Caco-2 (cell line): ENCODE results near the gene PLEKHG4B. TPM values are rescaled to one million over a fixed set of nuclear protein-coding genes. Genes with fewer than 3 reads are reported as not detected.

ENCODE experiments used
- BruUV-seq: library from RNA; stranded (reverse); fragments of 400-500 nt; replicated peaks from 2 replicates; lab custom pipeline; 2021; lab: Mats Ljungman, UMichigan
- CTCF ChIA-PET: fragments of 300-600 bp; sonication (Branson Sonifier 250); formaldehyde crosslinking; loops from one replicate; lab custom pipeline; 2022; ENCODE audit warnings: antibody characterized with exemption; lab: Charles Lee
- POLR2A ChIA-PET: fragments of 300-600 bp; sonication (Branson Sonifier 250); formaldehyde crosslinking; loops from one replicate; lab custom pipeline; 2022; ENCODE audit warnings: antibody characterized with exemption; lab: Charles Lee
- DNase-seq, 2 experiments: peaks; one replicate each; pipeline versions ENCODE4 v3.0.0 to v3.0.0-alpha.2; 2020 to 2022
- H3K27me3 ChIP-seq: replicated peaks from 2 replicates; pipeline ENCODE4 v1.6.0; 2011; ENCODE audit warnings: low read length; ENCODE audit not compliant: control insufficient read depth, insufficient read depth
- H3K36me3 ChIP-seq: 2 replicates; pipeline ENCODE4 v1.5.1; 2011; ENCODE audit warnings: low read length; ENCODE audit not compliant: control insufficient read depth, insufficient read depth
- H3K4me1 ChIP-seq: fragments of 250-450 bp; sonication (Bioruptor Pico); 2 replicates; pipeline ENCODE4 v1.5.1; 2020; ENCODE audit warnings: mild to moderate bottlenecking
- H3K4me3 ChIP-seq: 2 replicates; pipeline ENCODE4 v1.5.1; 2011; ENCODE audit warnings: low read depth, mild to moderate bottlenecking, control low read depth, low read length
- H3K9me3 ChIP-seq: fragments of 250-450 bp; sonication (Bioruptor Pico); 2 replicates; pipeline ENCODE4 v1.5.1; 2020; ENCODE audit warnings: mild to moderate bottlenecking, moderate library complexity
- H3K27ac Mint-ChIP-seq: one replicate; pipeline ENCODE4 v1.8.0; 2022; ENCODE audit warnings: mixed read lengths; ENCODE audit not compliant: unreplicated experiment
- H3K27me3 Mint-ChIP-seq: one replicate; pipeline ENCODE4 v1.8.0; 2022; ENCODE audit warnings: mixed read lengths; ENCODE audit not compliant: insufficient read depth, unreplicated experiment
- H3K36me3 Mint-ChIP-seq: one replicate; pipeline ENCODE4 v1.8.0; 2022; ENCODE audit warnings: mild to moderate bottlenecking, mixed read lengths; ENCODE audit not compliant: insufficient read depth, unreplicated experiment
- H3K4me1 Mint-ChIP-seq: one replicate; pipeline ENCODE4 v1.8.0; 2022; ENCODE audit warnings: low read depth, mixed read lengths; ENCODE audit not compliant: unreplicated experiment
- H3K4me3 Mint-ChIP-seq: one replicate; pipeline ENCODE4 v1.8.0; 2022; ENCODE audit warnings: mild to moderate bottlenecking, moderate library complexity, mixed read lengths; ENCODE audit not compliant: unreplicated experiment
- H3K9me3 Mint-ChIP-seq: one replicate; pipeline ENCODE4 v1.8.0; 2022; ENCODE audit warnings: mixed read lengths; ENCODE audit not compliant: unreplicated experiment
- CTCF ChIP-seq, 2 experiments: fragments of 200-600 bp in 1 of 2; IDR thresholded peaks; 1 replicate in 1 of 2; 2 replicates in 1 of 2; pipeline versions ENCODE4 v1.5.1 to v1.8.0; 2011 to 2022; ENCODE audit warnings: antibody characterized with exemption in 1 of 2, control low read depth in 1 of 2, inconsistent platforms in 1 of 2, low read depth in 1 of 2, low read length in 1 of 2, mild to moderate bottlenecking in 1 of 2, moderate library complexity in 1 of 2; ENCODE audit not compliant: insufficient read depth in 1 of 2, severe bottlenecking in 1 of 2, unreplicated experiment in 1 of 2
- intact Hi-C: fragments of 100-400 bp; cut with micrococcal nuclease; formaldehyde crosslinking; loops from one replicate; pipeline ENCODE4 v1.10.0; 2022; ENCODE audit not compliant: unreplicated experiment
- total RNA-seq: library from RNA; stranded (reverse); gene quantifications from 2 replicates; pipeline ENCODE4 v1.2.3, GENCODE V29; 2022

PLEKHG4B gene
- total RNA-seq, 1 experiment from 2014 or later: 15.0 TPM

DNA sequence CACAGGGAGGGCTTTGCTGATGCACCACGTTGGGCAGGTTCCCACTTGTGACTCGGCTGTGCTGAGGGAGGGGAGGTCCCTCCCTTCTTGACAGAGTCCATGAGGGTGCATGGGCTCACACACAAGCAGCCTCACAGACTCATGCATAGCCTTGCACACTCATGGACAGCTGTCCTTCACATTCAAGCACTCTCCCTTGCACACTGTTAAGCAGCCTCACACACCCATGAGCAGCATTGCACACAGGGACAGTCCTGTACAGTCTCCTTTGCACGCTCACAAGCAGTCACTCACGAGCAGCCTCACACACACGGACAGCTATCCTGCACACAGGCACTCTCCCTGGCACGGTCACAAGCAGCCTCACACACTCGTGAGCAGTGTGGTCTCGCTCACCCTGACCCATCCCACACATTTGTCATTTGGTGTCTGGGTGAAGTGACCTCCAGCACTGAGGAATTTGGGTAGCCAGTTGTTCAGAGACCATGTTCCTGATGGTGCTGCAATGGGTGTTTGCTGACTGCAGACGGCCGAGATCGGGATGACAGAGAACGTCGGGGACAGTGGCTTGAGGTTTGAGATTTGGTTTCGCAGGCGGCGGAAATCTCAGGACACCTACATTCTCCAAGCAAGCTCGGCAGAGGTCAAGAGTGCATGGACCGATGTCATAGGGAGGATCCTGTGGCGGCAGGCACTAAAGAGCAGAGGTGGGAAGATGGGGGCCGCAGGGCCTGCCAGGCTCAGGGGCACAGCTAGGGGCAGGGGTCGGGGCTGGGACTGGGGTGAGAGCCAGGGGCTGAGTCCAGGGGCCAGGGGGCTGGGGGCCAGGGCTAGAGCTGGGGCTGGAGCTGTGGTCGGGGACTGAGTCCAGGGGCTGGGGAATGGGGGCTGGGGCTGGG, 81.7 kb downstream of the PLEKHG4B start:
- H3K36me3 ChIP-seq: no peaks in the 10 kb centered on the region
- Mint-ChIP-seq H3K4me1 (peaks cover 12% of the 10 kb centered on the region), H3K4me3 (no peak overlapping the region), H3K27me3 (no peaks in the 10 kb centered on the region), H3K27ac (no peak overlapping the region), H3K9me3 (no peaks in the 10 kb centered on the region), H3K36me3 (peaks cover 6% of the 10 kb centered on the region)
- POLR2A ChIA-PET: no interaction called here
- no peak for DNase-seq
- H3K9me3 ChIP-seq: no peaks in the 10 kb centered on the region
- no peaks in the 10 kb centered on the region for H3K27me3 ChIP-seq
- CTCF ChIA-PET: no interaction called here
- BruUV-seq: no TSS peak
- TF ChIP-seq CTCF (IDR thresholded peaks at IDR 0.05; ENCODE audit: insufficient read depth in 1 of 2, low read depth in 1 of 2, low read length in 1 of 2, severe bottlenecking in 1 of 2, unreplicated experiment in 1 of 2): no peak
- H3K4me1 ChIP-seq: peaks cover 6% of the 10 kb centered on the region; the same call in 1 of the 2 replicates
- H3K4me3 ChIP-seq: no peak overlapping the region
- intact Hi-C loops: no loop called here

DNA sequence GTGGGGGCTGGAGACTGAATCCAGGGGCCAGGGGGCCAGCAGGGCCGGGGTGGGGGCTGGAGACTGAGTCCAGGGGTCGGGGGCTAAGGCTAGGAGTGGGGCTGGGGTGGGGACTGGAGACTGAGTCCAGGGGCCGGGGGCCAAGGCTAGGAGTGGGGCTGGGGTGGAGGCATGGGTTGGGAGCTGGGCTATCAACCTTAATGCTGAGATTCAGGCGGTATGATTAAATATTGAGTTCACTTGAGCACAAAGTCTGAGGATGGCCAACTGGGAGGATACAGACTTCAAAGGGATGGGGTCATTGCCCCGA, 82.3 kb downstream of the PLEKHG4B start:
- ChIA-PET POLR2A (no interaction called here), CTCF (no interaction called here)
- no peaks in the 10 kb centered on the region for H3K9me3 ChIP-seq
- Mint-ChIP-seq H3K9me3 (no peaks in the 10 kb centered on the region), H3K27ac (no peak overlapping the region), H3K36me3 (peaks cover 6% of the 10 kb centered on the region), H3K4me3 (no peak overlapping the region), H3K27me3 (no peaks in the 10 kb centered on the region), H3K4me1 (peaks cover 12% of the 10 kb centered on the region)
- no peak for TF ChIP-seq CTCF (IDR thresholded peaks at IDR 0.05; ENCODE audit: insufficient read depth in 1 of 2, low read depth in 1 of 2, low read length in 1 of 2, severe bottlenecking in 1 of 2, unreplicated experiment in 1 of 2)
- DNase-seq: no peak
- no TSS peak for BruUV-seq
- no peaks in the 10 kb centered on the region for H3K27me3 ChIP-seq
- peaks cover 6% of the 10 kb centered on the region; the same call in 1 of the 2 replicates for H3K4me1 ChIP-seq
- H3K4me3 ChIP-seq: no peak overlapping the region
- H3K36me3 ChIP-seq: no peaks in the 10 kb centered on the region
- intact Hi-C loops: no loop called here

DNA sequence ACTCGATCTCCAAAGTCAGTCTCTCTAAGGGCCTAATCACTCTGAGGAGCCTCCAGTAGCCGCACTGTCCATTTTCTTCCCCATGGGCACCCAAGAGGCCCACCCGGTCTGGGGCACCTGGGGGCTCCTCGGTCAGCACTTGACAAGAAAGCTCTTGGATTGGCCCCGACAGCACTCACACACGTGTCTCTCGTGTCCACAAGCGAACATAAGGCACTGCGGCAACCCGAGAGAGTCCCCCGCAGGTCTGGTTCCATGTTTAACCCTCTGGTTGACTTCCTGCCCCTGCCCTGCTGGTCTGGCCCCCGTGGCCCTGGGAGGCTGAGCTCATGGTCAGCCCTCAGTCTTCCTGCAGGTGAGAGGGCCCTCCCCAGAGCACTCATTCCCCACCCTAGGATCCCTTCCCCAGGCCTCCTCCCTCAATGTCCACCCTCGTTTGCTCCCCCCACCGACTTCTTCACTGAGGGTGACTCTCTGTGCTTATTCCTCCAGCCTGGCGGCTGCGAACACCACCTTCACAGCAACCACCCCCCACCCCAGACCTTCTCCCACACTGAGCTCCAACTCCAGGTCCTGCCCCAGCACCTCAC, 83.0 kb downstream of the PLEKHG4B start:
- Mint-ChIP-seq H3K27ac (no peak overlapping the region), H3K4me1 (peaks cover 12% of the 10 kb centered on the region), H3K4me3 (no peak overlapping the region), H3K27me3 (peaks cover 4% of the 10 kb centered on the region), H3K36me3 (peaks cover 6% of the 10 kb centered on the region), H3K9me3 (no peaks in the 10 kb centered on the region)
- no peak for DNase-seq
- ChIA-PET POLR2A (no interaction called here), CTCF (no interaction called here)
- no TSS peak for BruUV-seq
- TF ChIP-seq CTCF (IDR thresholded peaks at IDR 0.05; ENCODE audit: insufficient read depth in 1 of 2, low read depth in 1 of 2, low read length in 1 of 2, severe bottlenecking in 1 of 2, unreplicated experiment in 1 of 2): no peak
- H3K27me3 ChIP-seq: no peaks in the 10 kb centered on the region
- intact Hi-C loops: no loop called here
- H3K9me3 ChIP-seq: no peaks in the 10 kb centered on the region
- no peak overlapping the region for H3K4me3 ChIP-seq
- H3K36me3 ChIP-seq: no peaks in the 10 kb centered on the region
- peaks cover 6% of the 10 kb centered on the region; the same call in 1 of the 2 replicates for H3K4me1 ChIP-seq
